IMR-90 (cell line): ENCODE data around the gene RNF19B.

ENCODE experiments used
- BHLHE40 ChIP-seq: fragments of 150-350 bp; IDR thresholded peaks from 2 replicates; pipeline ENCODE4 v1.6.1; 2016; ENCODE audit warnings: mild to moderate bottlenecking, low read depth, low read length
- CEBPB ChIP-seq: IDR thresholded peaks from 2 replicates; pipeline ENCODE4 v1.6.1; 2012; ENCODE audit warnings: low read depth, low read length, improper control_type of control experiment
- CHD1 ChIP-seq: IDR thresholded peaks from 2 replicates; pipeline ENCODE4 v1.6.1; 2012; ENCODE audit warnings: low read depth, low read length, improper control_type of control experiment
- MAFK ChIP-seq: IDR thresholded peaks from 2 replicates; pipeline ENCODE4 v1.6.1; 2012; ENCODE audit warnings: low read depth, low read length, improper control_type of control experiment
- MAZ ChIP-seq: IDR thresholded peaks from 2 replicates; pipeline ENCODE4 v1.6.1; 2012; ENCODE audit warnings: low read depth, mild to moderate bottlenecking, low read length, improper control_type of control experiment, moderate library complexity, borderline replicate concordance
- NFE2L2 ChIP-seq: fragments of 150-350 bp; IDR thresholded peaks from 2 replicates; pipeline ENCODE4 v1.6.1; 2016; ENCODE audit warnings: low read depth, mild to moderate bottlenecking, low read length
- POLR2A ChIP-seq: IDR thresholded peaks from 2 replicates; pipeline ENCODE4 v1.6.1; 2012; ENCODE audit warnings: mild to moderate bottlenecking, low read depth, low read length
- RAD21 ChIP-seq: IDR thresholded peaks from 2 replicates; pipeline ENCODE4 v1.6.1; 2012; ENCODE audit warnings: low read length, improper control_type of control experiment
- RCOR1 ChIP-seq: IDR thresholded peaks from 2 replicates; pipeline ENCODE4 v1.6.1; 2012; ENCODE audit warnings: mild to moderate bottlenecking, low read length, improper control_type of control experiment; ENCODE audit not compliant: insufficient replicate concordance
- RFX5 ChIP-seq: IDR thresholded peaks from 2 replicates; pipeline ENCODE4 v1.8.0; 2012; ENCODE audit warnings: low read depth, mild to moderate bottlenecking, low read length, moderate library complexity
- SMC3 ChIP-seq: fragments of 150-350 bp; IDR thresholded peaks from 2 replicates; pipeline ENCODE4 v1.6.1; 2016; ENCODE audit warnings: low read depth, mild to moderate bottlenecking, antibody characterized with exemption, low read length, moderate library complexity
- USF2 ChIP-seq: fragments of 150-350 bp; IDR thresholded peaks from 2 replicates; pipeline ENCODE4 v1.6.1; 2017; ENCODE audit warnings: mild to moderate bottlenecking, antibody characterized with exemption, low read length, low read depth
- TF ChIP-seq, protein P1 (sequence below): conservative IDR thresholded peaks from 2 replicates; pipeline ENCODE4 v1.5.1; 2012; ENCODE audit warnings: mild to moderate bottlenecking, low read depth, low read length, improper control_type of control experiment

GRCh38 chr1:32962248-32962896 lies 2.2 kb downstream of the RNF19B start:
- no peak for TF ChIP-seq RAD21
- TF ChIP-seq, protein P1, sequence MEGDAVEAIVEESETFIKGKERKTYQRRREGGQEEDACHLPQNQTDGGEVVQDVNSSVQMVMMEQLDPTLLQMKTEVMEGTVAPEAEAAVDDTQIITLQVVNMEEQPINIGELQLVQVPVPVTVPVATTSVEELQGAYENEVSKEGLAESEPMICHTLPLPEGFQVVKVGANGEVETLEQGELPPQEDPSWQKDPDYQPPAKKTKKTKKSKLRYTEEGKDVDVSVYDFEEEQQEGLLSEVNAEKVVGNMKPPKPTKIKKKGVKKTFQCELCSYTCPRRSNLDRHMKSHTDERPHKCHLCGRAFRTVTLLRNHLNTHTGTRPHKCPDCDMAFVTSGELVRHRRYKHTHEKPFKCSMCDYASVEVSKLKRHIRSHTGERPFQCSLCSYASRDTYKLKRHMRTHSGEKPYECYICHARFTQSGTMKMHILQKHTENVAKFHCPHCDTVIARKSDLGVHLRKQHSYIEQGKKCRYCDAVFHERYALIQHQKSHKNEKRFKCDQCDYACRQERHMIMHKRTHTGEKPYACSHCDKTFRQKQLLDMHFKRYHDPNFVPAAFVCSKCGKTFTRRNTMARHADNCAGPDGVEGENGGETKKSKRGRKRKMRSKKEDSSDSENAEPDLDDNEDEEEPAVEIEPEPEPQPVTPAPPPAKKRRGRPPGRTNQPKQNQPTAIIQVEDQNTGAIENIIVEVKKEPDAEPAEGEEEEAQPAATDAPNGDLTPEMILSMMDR, result no peak
- no peak for TF ChIP-seq USF2
- TF ChIP-seq RCOR1, result no peak
- no peak for TF ChIP-seq BHLHE40
- no peak for TF ChIP-seq POLR2A
- TF ChIP-seq CHD1, result no peak
- TF ChIP-seq RFX5, result no peak
- no peak for TF ChIP-seq MAZ
- TF ChIP-seq NFE2L2, result no peak
- TF ChIP-seq CEBPB, result no peak
- TF ChIP-seq MAFK, result no peak
- TF ChIP-seq SMC3, result no peak
